ENCODE results near the gene RIPOR2.

DNA sequence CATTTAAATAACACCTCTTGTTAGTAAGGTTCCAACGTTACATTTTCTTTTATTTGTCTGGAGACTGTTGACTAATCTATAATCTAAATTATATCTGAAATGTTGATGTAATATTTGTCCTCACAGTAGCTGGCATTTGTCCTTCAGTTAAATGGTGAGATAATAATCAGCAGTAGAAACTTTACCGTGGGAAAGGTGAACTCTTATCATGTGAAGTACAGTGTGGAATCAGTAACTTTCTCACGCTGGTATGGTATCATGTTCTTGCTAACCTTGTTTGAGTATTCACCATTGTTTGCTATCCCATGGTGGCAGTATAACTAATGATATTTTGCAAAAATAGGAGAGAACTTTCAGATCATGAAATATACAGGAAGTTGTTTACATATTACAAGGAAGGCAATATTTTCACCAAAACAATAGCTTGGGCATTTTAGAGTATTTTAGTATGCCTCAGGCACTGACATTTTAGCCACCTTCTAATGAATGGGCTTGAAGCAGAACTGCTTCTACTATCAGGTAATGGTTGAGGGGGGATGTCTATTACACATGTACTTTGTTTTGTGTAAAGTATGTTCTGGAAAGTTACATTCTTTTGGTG is 156.2 kb downstream of the RIPOR2 start:
- TF ChIP-seq EZH2phosphoT487 (IDR thresholded peaks at IDR 0.05; ENCODE audit: insufficient read depth, low read depth) (no peak), EZH2 (IDR thresholded peaks at IDR 0.05; ENCODE audit: insufficient read depth, poor library complexity, severe bottlenecking) (no peak)

All from GM23248 (cell line).